GM19372 (cell line): Measurements from ENCODE around the gene SPATA21.
A peak's percentile ranks its signal among the peaks of the same experiment; 100 is the strongest.
"Not testable (repeated sequence)": the region's sequence is repeated elsewhere in the genome, so short reads cannot be mapped to it uniquely, and the experiment has no call there.

Experiments
- ATAC-seq: cut with Tn5 transposase; IDR thresholded peaks from one replicate; pipeline ENCODE4 v1.9.1; 2021; ENCODE audit warnings: mild to moderate bottlenecking, low read depth, moderate library complexity; ENCODE audit not compliant: unreplicated experiment

SPATA21 gene

GRCh38 chr1:16454909-16455308 is 17.7 kb upstream of the SPATA21 start:
- ATAC-seq = not testable (repeated sequence)

- ATAC-seq = no peak
These were observed 14.8 kb upstream of the SPATA21 start for GRCh38 chr1:16451841-16452528.

- no peak for ATAC-seq
These were observed 13.7 kb upstream of the SPATA21 start for GRCh38 chr1:16450863-16451481.

- no peak for ATAC-seq
These were observed 12.4 kb upstream of the SPATA21 start for GRCh38 chr1:16449666-16450065.

GRCh38 chr1:16449065-16449464 is 11.8 kb upstream of the SPATA21 start:
- no peak for ATAC-seq

GRCh38 chr1:16447641-16448040 is 10.4 kb upstream of the SPATA21 start:
- ATAC-seq = no peak

GRCh38 chr1:16446116-16446515 is 8.9 kb upstream of the SPATA21 start:
- ATAC-seq = no peak

GRCh38 chr1:16445052-16445451 is 7.8 kb upstream of the SPATA21 start:
- no peak for ATAC-seq

GRCh38 chr1:16443975-16444770 is 6.9 kb upstream of the SPATA21 start:
- no peak for ATAC-seq

GRCh38 chr1:16442941-16443340 is 5.7 kb upstream of the SPATA21 start:
- no peak for ATAC-seq

GRCh38 chr1:16442265-16442664 is 5.0 kb upstream of the SPATA21 start:
- ATAC-seq = no peak

- no peak for ATAC-seq
These were observed 4.0 kb upstream of the SPATA21 start for GRCh38 chr1:16441282-16441665.

- ATAC-seq = peak; percentile 92
These were observed 3.5 kb upstream of the SPATA21 start, which contains the start of gene NECAP2 for GRCh38 chr1:16440470-16441281. Gene NECAP2 (plus strand): TSS chr1:16440724. CDS start chr1:16440762, 38 bp downstream.

GRCh38 chr1:16440131-16440469 is 2.9 kb upstream of the SPATA21 start:
- no peak for ATAC-seq

GRCh38 chr1:16438924-16439323 is 1.7 kb upstream of the SPATA21 start:
- ATAC-seq = no peak

GRCh38 chr1:16438516-16438915 is 1.3 kb upstream of the SPATA21 start:
- ATAC-seq = no peak

- no peak for ATAC-seq
These were observed 2.7 kb downstream of the SPATA21 start for GRCh38 chr1:16434501-16434900.

- no peak for ATAC-seq
These were observed 3.2 kb downstream of the SPATA21 start for GRCh38 chr1:16434007-16434406.

- no peak for ATAC-seq
These were observed 4.2 kb downstream of the SPATA21 start for GRCh38 chr1:16433030-16433429.

GRCh38 chr1:16430606-16431005 is 6.6 kb downstream of the SPATA21 start:
- no peak for ATAC-seq
